Measurements from ENCODE around the gene PARP16.
A peak's percentile ranks its signal among the peaks of the same experiment; 100 is the strongest.

- TF ChIP-seq, protein P1, sequence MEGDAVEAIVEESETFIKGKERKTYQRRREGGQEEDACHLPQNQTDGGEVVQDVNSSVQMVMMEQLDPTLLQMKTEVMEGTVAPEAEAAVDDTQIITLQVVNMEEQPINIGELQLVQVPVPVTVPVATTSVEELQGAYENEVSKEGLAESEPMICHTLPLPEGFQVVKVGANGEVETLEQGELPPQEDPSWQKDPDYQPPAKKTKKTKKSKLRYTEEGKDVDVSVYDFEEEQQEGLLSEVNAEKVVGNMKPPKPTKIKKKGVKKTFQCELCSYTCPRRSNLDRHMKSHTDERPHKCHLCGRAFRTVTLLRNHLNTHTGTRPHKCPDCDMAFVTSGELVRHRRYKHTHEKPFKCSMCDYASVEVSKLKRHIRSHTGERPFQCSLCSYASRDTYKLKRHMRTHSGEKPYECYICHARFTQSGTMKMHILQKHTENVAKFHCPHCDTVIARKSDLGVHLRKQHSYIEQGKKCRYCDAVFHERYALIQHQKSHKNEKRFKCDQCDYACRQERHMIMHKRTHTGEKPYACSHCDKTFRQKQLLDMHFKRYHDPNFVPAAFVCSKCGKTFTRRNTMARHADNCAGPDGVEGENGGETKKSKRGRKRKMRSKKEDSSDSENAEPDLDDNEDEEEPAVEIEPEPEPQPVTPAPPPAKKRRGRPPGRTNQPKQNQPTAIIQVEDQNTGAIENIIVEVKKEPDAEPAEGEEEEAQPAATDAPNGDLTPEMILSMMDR (IDR thresholded peaks at IDR 0.05; ENCODE audit: low read length), result peak; percentile 92; the same call in 1 of the 2 replicates
- TF ChIP-seq EZH2 (IDR thresholded peaks at IDR 0.05; ENCODE audit: borderline replicate concordance, low read length), result no peak
Measured at GRCh38 chr15:65303687-65304380, 17.2 kb upstream of the PARP16 start.
